HTERT RPE-1 (cell line): ENCODE measurements around the gene CKMT2.

Experiments
- in situ Hi-C: fragments of 300-500 bp; cut with MboI; formaldehyde crosslinking; loops from 4 replicates; pipeline ENCODE4 v1.14.3; 2020; ENCODE audit warnings: low sequenced_read_pairs

The CKMT2 gene

DNA sequence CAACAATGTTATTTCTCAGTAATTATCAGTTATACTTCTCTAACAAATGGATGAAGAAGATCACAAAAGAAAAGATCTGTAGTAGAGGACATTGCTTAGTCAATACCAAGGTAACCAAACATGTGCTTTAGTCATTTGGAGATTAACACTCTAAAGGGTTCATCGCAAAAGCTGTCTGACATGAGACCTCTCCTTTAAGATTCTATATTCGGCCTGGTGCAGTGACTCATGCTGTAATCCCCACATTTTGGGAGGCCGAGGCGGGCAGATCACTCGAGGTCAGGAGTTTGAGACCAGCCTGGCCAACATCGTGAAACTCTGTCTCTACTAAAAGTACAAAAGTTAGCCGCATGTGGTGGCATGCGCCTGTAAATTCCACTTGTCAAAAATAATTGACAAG lies 18.3 kb upstream of the CKMT2 start:
- in situ Hi-C loops = no loop called here

DNA sequence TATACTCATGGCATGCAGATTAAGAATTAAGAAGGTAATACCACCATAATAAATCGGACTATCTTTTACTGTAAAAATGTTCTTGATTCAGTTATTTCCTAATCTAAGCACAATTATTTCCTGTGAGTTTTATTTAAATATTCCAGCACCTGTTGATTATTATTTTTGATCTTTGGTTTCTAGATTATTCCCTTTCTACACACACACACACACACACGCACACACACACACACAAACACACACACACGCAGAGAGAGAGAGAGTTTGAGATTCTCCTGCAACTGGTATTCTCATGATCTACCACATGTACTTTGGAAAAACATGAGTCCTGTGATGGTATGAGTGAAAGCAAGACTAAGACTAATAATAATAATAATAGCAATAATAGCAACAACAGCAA lies 17.0 kb upstream of the CKMT2 start:
- in situ Hi-C loops = no loop called here

DNA sequence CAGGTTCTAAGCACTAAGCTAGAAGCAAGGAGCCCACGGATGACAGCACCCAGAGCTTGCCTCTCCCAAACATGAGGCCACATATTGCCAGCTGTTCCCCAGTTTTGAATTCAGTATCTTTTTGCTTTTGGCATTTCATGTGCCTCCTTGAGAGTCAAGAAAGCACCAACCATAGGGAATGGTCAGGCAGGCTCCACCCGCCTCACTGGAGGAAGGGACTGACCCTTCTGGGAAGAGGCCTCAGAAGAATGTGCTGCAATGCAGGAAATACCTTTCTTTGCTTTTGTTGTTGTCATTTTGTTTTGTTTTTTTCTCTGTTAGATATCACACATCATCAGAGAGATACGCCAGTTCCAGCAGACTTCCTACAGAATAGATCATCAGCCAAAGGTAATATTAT lies 13.7 kb upstream of the CKMT2 start:
- in situ Hi-C loops = no loop called here

DNA sequence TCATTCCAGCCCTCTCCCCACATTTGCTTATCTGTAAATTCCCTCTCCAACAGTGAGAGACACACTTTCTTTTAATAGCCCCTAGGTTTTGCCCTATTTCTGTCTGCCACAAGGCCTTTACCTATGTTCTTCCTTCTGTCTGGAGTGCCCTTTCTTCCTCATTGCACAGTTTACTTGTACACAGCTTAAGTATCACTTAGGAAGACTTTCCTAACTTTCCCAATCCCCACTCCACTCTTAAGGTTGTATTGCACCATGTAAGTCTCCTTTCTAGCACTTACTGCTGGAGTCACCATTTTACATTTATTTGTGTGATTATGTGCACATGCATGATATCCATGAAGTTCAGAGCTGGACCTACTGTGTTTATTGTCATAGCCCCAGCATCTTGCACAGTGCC lies 10.8 kb upstream of the CKMT2 start:
- in situ Hi-C loops = no loop called here

DNA sequence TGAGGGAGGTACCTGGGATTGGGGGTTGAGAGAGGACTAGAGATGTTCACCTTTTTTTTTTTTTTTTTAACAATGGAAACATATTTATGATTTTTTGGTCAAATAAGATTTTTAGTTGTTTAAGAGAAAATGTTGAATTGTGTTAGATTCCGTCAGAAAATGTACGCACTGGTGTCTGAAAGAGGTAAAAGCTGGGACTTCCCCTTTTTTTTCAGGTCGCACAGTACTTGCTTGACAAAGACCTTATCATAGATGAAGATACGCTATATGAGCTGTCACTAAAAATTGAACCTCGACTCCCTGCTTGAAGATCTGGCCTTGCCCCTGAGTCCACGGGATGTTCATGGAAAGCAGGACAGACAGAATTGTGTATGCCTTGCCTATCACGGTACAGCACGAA lies 7.7 kb upstream of the CKMT2 start:
- in situ Hi-C loops = no loop called here

DNA sequence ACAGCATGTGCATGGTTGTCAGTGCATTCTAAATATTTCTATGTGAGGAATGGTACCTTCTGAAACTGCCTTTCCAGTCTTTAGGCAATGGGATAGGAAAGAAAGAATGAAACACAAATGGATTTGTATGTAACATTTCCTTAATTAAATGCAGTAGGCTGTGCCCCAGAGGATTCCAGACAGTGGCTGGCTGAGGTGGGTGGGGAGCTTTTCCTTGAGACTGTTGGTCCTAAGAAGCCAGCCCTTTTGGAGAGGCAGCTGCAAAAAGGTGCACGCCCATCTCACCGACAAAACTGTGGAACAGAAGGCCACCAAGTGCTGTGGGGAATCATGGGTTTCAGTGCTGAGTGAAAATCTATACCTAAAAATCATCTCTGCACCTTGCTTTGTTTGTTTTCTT lies 6.8 kb upstream of the CKMT2 start:
- in situ Hi-C loops = no loop called here

DNA sequence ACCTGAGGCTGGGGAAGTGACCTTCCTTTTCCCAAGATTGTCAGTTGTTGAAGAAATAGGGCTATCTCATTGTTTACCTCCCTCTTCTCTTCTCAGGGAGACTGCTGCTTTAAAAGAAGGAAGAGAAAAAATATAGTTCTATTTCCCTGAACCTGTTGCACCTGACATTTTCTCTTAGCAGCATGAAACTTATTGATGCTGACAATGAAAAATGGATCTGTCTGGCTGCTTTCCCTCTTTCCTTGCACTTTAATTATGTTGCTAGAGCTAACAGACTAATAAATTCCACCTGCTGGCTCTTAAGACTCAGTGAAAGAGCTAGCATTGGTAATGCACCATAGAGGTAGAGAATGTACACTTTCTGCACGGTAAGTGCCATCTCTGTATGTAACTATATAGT lies 6.2 kb upstream of the CKMT2 start:
- in situ Hi-C loops = no loop called here

DNA sequence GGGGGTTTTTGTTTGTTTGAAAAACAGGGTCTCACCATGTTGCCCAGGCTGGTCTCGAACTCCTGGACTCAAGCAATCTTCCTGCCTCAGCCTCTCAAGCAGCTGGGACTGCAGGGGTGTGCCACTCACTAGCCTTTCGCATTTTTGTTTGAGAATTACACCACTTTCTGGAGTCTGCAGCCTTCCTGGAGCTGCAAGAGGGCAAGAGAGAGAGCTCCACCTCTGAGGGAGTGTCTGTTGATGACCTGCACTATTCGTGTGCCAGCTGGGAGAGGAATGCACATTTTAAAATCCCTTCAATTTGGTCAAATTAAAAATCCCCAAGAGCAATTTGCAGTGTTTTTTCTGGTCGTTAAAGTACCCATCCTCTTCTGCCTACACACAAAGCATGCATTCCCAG lies 5.0 kb upstream of the CKMT2 start:
- in situ Hi-C loops = no loop called here

DNA sequence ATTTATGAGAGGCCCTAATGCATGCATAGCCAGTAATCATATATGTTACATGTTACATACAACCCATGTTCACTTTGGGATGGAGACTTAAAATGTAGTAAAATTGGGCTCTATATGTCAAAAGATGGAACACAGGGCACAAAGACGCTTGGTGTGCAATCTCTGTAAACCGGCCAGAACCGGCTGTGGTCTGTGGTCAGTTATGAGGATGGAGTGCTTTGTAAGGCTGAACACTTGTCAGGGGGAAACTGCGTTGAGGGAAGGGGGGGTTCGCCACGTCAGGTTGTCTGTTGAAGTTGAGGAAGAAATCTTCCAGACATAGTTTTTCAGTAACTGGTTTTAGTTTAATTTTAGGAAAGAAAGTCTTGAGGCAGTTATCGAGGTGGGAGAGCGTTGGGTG lies 2.7 kb upstream of the CKMT2 start:
- in situ Hi-C loops = no loop called here

DNA sequence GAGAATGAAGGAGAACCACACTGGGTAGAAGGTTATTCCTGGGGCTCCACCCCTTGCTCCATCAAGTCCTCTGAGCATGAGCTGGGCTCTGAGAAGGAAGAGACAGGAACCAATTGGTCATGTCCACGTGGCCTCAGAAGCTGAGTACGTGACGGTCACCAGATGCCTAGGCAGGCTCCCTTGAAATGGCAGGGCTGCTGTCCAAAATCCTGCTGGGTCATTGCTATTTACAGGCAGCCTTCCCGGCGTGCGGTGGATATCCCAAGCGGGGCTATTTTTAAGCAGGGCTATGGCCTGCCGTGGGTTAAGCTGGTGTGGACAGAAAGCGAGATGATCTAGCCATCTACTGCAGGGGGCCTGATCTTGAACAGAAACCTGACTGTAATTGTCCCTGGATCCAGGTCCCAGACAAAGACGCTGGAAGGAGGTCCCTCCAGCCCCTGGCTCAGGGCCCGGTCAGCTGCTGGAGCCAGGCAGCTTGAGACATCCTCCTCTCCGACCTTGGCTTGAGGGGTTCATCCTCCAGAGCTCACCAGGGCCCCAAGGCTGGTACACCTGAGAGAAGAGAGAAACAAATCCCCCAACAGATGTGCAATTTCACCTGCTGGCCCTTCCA lies 550 bp upstream of the CKMT2 start:
- in situ Hi-C loops = no loop called here

DNA sequence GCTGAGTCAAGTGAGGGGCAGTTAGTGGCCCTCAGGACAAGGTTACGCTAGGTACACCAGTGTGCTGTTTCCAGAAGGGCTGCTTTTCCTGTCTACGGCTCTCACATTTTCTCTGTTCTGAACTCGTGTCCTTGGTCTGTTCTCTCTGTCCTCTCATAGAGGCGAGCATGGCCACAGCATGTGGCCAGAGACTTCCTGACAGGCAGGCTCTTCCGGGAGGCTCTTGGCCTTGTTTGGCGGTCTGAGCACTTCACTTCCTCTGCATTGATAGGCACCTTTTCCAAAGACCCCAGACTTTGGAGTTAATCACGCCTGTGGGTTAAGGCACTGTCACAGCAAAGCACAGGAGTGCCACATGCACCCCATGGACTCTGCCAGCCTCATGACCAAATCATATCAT lies 1.2 kb downstream of the CKMT2 start:
- in situ Hi-C loops = no loop called here

DNA sequence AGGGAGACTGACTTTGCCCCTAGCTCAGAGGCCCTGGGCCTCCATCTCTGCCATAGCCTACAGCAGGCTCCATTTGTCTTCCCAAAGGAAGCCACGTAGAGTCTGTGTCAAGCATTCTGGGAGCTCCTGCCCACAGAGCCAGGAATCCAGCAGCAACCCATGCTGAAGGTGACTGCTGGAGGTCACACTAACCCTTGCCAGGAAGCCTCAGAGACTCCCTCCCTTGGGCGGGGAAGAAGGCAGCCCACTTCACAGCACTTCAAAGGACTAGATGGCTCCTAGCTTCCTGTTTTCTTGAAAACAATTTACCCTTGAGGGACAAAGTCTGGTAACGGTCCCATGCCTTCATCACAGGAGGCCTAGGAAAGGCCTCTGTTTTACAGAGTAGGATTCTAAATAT lies 1.7 kb downstream of the CKMT2 start:
- in situ Hi-C loops = no loop called here

DNA sequence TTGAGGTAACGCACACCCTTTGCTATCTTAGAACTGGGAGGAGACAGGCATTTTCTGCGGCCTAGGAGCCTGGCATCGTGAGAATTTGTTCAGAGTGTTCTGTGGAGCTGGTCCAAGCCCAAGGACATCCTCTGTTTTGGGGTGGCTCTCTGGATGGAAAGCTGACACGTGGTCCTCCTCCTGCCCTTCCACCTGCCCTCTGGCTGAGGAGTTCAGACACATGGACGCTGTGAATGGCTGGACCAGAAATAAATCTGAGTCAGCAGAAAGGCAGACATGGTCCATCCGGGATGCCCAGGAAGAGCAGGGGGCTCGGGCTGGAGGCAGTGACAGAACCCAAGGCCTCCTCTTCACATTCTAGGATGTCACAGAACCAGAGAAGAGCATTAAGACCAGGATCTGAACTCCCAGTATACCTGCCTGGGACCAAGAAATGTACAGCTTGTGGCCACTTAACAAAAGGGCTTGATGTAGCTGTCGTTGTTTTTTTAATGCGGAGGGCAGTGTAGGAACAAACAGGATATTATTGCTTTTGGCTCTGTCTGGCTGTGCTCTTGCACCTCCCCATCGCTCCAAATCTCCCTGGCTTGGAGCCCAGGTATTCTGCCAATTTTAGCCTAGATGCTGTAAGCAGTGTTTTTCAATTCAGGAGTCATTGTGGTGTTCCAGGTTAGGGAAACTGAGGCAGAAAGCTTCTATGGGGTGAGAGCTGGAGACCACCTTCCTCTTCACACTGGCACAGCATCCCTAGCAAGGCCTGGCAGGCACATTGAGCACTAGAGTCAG lies 2.4 kb downstream of the CKMT2 start:
- in situ Hi-C loops = no loop called here

DNA sequence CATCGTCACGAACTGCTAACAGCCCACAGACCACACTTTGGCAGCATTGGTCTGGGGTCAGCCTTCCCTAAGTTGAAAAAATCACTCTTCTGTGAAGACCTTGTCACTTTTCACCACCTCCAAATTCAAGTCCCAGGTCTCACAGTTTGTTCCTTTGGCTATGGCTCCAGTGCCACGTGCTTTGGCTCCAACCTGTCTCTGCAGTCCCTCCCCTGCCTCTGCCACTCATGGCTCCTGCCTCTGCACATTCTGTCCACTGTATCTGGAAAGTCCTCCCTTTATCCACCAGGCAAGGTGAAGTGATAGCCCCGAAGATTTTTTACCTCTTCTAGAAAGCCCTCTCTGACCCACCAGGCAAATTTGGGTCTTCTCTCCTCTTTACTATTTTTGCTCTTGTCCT lies 5.3 kb downstream of the CKMT2 start:
- in situ Hi-C loops = no loop called here

DNA sequence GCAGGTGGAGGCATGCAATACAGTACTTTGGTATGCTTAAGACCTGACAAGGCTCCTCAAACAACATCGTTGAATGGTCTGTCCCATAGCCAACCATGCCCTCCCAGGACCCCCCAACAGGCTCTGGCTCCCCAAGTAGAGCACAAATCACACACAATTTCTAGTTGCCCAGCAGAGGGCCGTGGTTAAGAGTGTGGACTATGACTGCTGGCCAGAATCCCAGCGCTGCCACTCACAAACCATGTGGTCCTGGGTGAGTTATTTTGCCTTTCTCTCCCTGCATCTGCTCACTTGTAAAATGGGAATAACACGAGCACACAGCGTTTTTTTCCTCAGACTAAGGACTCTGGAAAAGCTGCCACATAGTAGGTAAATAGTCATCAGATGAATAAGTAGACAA lies 6.5 kb downstream of the CKMT2 start:
- in situ Hi-C loops = no loop called here

DNA sequence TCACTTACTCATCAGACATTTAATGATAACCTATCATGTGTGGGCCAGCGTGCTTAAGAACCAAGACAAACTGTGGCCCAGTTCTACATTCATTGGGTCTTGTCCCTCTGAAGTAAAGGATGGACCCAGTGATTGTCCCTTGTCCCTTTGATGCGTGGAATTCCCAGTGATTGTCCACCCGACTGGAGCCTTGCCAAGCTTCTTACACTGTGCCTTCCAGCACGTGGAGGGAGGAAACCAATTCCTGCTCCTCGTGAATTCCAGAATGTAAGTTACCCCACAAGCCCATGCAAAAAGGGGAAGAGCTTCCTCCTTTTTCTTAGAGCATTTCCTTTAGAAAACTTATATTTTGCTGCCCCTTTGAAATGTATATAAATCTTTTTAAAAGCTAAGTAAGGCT lies 7.9 kb downstream of the CKMT2 start:
- in situ Hi-C loops = no loop called here

DNA sequence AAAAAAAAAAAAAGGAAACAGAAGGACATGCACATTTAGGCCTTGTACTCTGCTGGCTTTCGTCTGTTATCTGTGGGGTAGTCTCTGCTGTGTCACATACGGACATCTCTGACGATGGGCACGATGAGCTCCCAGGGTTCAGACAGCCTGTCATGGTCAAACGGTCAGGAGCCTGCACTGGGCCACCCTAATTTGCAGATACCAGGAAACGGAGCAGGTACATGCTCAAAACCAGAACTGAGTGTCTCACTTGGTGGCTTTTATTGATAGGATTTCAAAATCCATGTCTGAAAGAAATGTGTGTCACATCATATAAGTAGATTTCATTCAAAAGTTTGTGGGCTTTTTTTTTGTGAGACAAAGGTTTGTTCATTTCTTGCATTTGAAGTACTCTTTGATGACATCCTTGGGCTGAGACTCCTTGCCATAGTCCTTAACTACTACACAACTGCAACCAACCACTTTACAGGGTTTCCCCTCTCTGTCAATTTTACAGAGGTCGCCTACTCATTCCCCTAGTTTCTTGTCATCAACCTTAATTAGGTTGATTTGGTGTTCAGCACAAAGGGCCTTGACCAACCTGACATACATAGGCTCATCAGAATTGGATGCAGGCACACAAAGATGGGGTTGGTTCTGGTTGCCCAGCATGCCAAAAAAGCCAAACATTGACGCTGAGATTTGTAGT lies 9.0 kb downstream of the CKMT2 start:
- in situ Hi-C loops = no loop called here

DNA sequence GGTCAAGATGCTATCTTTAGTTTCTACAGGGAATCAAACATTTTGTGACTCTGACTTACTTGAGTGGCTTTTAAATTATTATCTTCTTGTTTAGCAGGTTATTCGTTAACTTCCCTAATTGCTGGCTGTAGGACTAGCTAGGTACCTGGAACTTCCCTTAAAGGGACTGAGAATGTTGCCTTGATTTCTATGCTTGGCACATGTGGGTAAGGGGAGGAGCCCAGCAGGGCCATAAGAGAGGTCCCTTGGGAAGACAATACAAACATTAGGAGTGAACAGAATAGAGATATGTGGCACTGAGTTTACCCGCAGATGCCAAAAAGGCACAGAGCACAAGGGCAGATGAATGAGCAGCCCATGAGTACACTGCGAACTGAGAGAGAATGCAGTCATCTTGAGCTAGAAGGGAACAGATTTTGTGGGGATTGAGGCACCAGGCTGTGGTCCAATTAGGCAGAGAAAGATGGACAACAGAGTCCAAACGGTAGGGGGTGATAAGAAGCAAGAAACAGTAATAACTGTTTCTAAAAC lies 9.8 kb downstream of the CKMT2 start:
- in situ Hi-C loops = no loop called here

DNA sequence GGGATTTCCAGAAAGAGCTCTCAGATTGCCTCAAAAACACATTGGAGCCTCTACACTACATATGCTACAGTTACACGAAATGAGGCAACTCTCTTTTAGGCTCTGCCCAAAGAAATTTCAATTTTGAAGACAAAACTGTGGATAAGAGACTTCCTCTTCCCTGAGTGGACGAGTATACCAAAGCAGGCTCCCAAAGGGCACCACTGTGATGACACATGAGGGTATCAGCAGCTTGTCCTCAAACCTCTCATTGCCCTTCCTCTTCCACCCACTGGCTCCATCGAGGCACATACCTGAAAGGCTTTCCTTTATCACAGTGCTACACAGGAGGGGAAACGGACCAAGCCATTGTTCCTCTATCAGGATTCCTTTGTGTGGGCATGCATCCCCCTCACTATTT lies 11.3 kb downstream of the CKMT2 start:
- in situ Hi-C loops = no loop called here

DNA sequence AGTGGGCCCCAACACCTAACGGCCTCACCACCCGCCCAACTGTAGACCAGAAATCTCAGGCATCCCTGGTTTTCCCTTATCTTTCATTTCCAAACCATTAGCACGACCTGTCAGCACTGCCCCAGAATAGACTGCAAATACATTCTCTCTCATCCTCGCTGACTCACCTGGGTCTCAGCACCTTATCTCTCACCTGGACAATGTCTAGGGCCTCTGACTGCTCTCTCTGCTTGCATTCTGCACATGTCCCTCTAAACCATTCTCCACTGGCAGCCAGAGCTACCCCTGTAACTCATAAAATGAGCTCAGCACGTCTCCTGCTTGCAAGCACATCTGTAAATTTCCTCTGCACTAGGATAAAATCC lies 12.7 kb downstream of the CKMT2 start:
- in situ Hi-C loops = no loop called here

DNA sequence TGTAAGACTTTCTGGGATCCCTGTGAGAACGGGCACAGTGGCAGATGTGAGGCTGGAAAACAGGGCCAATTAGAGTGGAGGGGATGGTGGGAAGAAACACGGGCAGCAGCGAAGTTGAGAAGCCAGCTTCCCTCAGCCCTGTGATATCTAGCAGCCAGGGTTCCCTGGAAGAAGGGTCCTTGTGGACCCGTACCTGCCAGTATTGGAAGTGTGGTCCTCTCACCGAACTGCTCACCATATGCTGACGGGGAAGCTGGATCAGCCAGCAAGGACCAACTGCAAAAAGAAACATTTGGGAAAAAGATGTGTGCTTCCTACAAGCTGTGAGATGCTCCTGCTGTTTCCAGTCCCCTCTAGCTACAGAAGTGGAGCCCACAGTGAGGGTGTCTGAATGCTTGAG lies 13.6 kb downstream of the CKMT2 start:
- in situ Hi-C loops = no loop called here

DNA sequence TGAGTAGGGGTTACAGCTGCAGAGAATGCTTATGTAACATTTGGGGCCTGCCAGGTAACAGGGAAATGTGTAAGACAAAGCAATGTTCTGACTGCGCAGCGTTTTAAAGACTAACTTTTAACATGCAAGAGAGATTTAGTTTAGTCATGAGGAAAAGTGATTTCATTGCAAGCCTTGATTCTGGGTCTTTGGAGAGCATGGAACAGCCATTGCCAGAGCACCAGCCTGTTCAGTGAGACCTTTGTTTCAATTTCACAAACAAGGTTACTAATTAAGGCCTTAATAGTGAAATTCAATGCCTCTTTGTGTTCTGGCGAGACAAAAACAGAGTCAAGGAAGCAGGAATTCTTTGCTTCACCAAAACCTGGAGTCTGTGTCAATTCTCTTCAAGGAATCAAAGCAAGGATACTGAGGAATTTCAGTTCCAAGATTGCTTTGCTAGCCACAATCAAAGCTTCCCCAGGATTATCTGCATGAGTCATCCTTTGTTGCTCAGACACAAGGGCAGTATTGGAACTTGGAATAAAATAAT lies 14.4 kb downstream of the CKMT2 start:
- in situ Hi-C loops = no loop called here
